ENCODE results near the gene KCTD6. TPM values are rescaled to one million over a fixed set of nuclear protein-coding genes. Genes with fewer than 3 reads are reported as not detected.

KCTD6 gene
- total RNA-seq, 4 donors from 2014 or later = 8.0 to 19.2 (median 12.7) TPM

DNA sequence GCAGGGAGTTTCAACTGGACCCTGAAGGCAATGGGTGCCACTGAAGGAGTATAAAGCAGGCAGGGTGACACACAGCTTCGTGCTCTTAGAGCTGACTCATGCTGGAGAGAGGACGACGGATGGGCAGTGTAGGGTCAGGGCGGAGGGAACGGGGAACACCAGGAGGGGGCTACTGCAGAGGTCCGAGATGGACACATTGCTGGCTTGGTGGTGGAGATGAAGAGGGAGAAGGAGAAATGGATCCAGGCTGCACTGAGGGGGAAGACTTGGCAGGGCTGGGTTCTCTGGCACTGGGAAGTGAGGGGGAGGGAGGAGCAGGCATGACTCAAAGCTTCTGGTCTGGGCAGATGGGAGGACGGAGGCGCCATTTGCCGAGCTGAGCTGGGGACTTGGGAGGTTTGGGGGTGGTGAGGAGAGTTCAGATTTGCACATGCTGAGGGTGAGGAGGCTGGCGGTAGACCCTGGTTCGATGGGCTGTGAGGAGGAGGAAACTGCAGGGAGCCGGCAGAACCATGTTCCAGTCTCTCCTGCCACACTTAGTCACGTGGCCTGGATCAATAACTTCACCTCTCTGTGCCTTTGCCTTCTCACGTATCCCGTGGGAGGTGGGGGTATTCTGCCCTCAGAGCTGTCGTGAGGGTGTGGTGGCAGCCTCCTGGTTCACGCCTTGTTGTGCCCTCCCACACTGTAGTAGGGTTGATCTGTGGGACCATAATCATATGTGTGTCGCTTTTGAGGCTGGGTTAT, 4.6 kb upstream of the KCTD6 start:
- DNase-seq (ENCODE audit: low spot score in 2 of 2) = no peak
- WGBS = 58% methylated on average over 18 of the region's 18 CpGs
- Histone ChIP-seq H3K4me3 (peak overlapping the region; percentile 12), H3K27ac (no peak overlapping the region), H3K36me3 (no peaks in the 10 kb centered on the region), H3K9me3 (no peaks in the 10 kb centered on the region), H3K27me3 (no peaks in the 10 kb centered on the region), H3K4me1 (peaks cover 21% of the 10 kb centered on the region)
- TF ChIP-seq, protein P1, sequence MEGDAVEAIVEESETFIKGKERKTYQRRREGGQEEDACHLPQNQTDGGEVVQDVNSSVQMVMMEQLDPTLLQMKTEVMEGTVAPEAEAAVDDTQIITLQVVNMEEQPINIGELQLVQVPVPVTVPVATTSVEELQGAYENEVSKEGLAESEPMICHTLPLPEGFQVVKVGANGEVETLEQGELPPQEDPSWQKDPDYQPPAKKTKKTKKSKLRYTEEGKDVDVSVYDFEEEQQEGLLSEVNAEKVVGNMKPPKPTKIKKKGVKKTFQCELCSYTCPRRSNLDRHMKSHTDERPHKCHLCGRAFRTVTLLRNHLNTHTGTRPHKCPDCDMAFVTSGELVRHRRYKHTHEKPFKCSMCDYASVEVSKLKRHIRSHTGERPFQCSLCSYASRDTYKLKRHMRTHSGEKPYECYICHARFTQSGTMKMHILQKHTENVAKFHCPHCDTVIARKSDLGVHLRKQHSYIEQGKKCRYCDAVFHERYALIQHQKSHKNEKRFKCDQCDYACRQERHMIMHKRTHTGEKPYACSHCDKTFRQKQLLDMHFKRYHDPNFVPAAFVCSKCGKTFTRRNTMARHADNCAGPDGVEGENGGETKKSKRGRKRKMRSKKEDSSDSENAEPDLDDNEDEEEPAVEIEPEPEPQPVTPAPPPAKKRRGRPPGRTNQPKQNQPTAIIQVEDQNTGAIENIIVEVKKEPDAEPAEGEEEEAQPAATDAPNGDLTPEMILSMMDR (IDR thresholded peaks at IDR 0.05) = no peak
- TF ChIP-seq POLR2A (IDR thresholded peaks at IDR 0.05) (no peak), POLR2AphosphoS5 (IDR thresholded peaks at IDR 0.05) (no peak), EP300 (IDR thresholded peaks at IDR 0.05) (no peak)

DNA sequence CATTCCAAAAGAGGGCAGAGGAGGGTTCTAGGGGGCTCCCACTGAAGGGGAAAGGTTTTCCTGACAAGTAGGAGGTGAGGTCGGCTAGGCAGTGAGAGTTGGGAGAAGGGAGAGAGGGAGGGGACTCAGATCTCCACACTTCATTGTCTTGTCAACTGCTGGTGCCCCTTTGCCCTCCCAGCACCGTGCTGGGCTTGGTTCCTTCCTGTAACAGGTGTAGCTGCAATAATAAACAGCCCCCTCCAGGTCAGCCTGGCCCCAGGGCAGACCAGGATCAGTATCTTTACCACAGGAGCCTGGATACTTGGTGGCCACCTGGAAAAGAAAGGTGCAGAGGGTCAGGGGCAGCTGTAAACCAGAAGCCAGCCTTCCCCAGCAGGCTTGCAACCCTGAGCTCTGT, 2.9 kb upstream of the KCTD6 start:
- H3K27ac ChIP-seq = no peak overlapping the region
- WGBS = 50% methylated on average over 2 of the region's 2 CpGs
- no peak for TF ChIP-seq POLR2AphosphoS5 (IDR thresholded peaks at IDR 0.05)
- DNase-seq (ENCODE audit: low spot score in 2 of 2) = no peak
- H3K27me3 ChIP-seq = no peaks in the 10 kb centered on the region
- peaks cover 36% of the 10 kb centered on the region for H3K4me1 ChIP-seq
- no peaks in the 10 kb centered on the region for H3K9me3 ChIP-seq
- H3K36me3 ChIP-seq = no peaks in the 10 kb centered on the region
- H3K4me3 ChIP-seq = no peak overlapping the region

DNA sequence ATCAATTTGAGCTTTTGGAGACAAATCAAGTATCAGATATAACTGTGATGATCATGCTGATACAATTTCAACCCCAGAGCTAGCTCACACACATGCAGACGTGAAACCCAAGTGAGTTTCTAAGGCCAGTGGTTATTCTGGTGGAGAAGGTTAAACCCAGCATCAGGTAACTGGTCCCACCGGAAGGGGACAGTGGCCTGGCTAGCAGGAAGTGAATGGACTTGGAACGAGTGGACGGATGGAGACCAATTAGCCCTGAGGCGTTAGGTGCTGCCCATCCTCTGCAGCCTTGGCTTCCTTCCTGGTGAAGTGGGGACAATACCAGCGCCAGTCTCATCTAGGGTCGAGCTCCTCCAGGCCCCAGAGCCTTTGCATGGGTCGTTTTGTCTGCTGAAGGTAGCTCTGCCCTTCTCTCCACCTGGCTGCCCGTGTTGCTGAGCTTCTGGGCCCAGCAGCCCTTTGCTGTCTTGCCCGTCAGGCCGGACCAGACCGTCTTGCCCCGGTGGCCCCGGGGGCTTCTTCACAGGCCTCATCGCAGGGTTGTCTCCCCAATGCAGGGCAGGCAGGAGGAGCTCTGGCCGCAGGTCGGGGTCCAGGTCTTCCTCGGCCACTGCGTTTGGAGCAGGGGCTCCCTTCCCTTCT, 915 bp upstream of the KCTD6 start:
- peak overlapping the region; percentile 91 for H3K4me3 ChIP-seq

DNA sequence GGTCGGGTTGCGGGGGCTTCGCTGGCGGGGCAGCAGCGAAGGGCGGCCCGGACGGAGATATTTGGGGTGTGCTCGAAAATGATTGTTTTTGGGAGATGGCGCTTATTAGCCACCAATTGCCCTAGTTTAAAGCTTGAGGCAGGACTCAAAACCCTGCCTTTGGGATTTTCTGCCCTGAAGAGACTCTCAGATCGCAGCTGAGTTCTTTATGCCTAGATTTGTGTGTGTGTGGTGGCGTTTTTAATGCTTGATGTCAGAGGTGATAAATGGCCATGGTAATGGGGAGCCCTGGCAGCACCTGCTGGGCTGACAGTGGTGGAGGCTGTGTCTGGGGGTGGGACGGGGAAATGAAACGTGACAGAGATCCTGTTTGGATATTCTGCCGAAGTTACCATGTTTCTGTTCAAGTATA, 604 bp downstream of the KCTD6 start:
- Histone ChIP-seq H3K4me3 (peak overlapping the region; percentile 91), H3K27ac (peak overlapping the region; percentile 91), H3K36me3 (no peaks in the 10 kb centered on the region), H3K27me3 (no peaks in the 10 kb centered on the region), H3K9me3 (no peaks in the 10 kb centered on the region), H3K4me1 (peaks cover 63% of the 10 kb centered on the region)
- DNase-seq (ENCODE audit: low spot score in 2 of 2) = no peak
- WGBS = 0% methylated on average over 5 of the region's 15 CpGs
- TF ChIP-seq, protein P1 (IDR thresholded peaks at IDR 0.05) = no peak
- TF ChIP-seq POLR2AphosphoS5 (IDR thresholded peaks at IDR 0.05) = no peak
- TF ChIP-seq POLR2A (IDR thresholded peaks at IDR 0.05) = no peak
- TF ChIP-seq EP300 (IDR thresholded peaks at IDR 0.05) = no peak

More for the DNA sequence above, 915 bp upstream of the KCTD6 start:
- WGBS = 57% methylated on average over 16 of the region's 19 CpGs
- Histone ChIP-seq H3K4me1 (peaks cover 56% of the 10 kb centered on the region), H3K36me3 (no peaks in the 10 kb centered on the region), H3K27ac (peak overlapping the region; percentile 91), H3K27me3 (no peaks in the 10 kb centered on the region), H3K9me3 (no peaks in the 10 kb centered on the region)
- DNase-seq (ENCODE audit: low spot score in 2 of 2) = peak in 1 of 2 donors; percentile 71
- TF ChIP-seq, protein P1 (IDR thresholded peaks at IDR 0.05) = no peak
- TF ChIP-seq POLR2AphosphoS5 (IDR thresholded peaks at IDR 0.05) = no peak
- TF ChIP-seq POLR2A (IDR thresholded peaks at IDR 0.05) = no peak
- no peak for TF ChIP-seq EP300 (IDR thresholded peaks at IDR 0.05)

DNA sequence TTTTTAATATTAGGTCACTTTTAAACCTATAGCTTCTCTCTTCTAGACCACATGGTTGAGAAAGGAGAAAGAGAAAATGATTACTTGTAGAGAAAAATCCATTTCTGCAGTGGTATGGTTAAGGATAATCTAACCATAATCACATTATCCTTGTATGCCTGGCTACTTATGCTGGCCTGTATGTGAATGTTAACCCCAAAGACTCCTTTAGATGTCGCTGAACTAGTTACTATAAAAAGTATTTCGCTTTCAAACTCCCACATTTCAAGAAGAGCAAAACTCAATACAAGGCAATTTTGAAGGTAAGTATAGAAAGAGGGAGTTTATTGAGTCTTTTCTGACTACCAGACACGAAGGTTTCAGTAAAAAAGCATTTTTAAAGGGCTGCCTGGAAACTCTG, 2.2 kb downstream of the KCTD6 start:
- DNase-seq (ENCODE audit: low spot score in 2 of 2) = no peak
- TF ChIP-seq, protein P1 (IDR thresholded peaks at IDR 0.05) = no peak
- no peak for TF ChIP-seq EP300 (IDR thresholded peaks at IDR 0.05)
- no peak for TF ChIP-seq POLR2A (IDR thresholded peaks at IDR 0.05)
- no peak for TF ChIP-seq POLR2AphosphoS5 (IDR thresholded peaks at IDR 0.05)
- Histone ChIP-seq H3K9me3 (no peaks in the 10 kb centered on the region), H3K27me3 (no peaks in the 10 kb centered on the region), H3K4me3 (peak overlapping the region; percentile 91), H3K27ac (no peak overlapping the region), H3K4me1 (peaks cover 63% of the 10 kb centered on the region), H3K36me3 (no peaks in the 10 kb centered on the region)
- WGBS = 51% methylated on average over 3 of the region's 3 CpGs

All from suprapubic skin (tissue), 4 donors.